HG03280 (cell line): ENCODE measurements around the gene CHST3.
"Not testable (repeated sequence)": the region's sequence is repeated elsewhere in the genome, so short reads cannot be mapped to it uniquely, and the experiment has no call there.

ENCODE experiments used
- ATAC-seq: cut with Tn5 transposase; IDR thresholded peaks from one replicate; pipeline ENCODE4 v1.9.1; 2021; ENCODE audit warnings: mild to moderate bottlenecking, moderate library complexity; ENCODE audit not compliant: unreplicated experiment

The CHST3 gene

DNA sequence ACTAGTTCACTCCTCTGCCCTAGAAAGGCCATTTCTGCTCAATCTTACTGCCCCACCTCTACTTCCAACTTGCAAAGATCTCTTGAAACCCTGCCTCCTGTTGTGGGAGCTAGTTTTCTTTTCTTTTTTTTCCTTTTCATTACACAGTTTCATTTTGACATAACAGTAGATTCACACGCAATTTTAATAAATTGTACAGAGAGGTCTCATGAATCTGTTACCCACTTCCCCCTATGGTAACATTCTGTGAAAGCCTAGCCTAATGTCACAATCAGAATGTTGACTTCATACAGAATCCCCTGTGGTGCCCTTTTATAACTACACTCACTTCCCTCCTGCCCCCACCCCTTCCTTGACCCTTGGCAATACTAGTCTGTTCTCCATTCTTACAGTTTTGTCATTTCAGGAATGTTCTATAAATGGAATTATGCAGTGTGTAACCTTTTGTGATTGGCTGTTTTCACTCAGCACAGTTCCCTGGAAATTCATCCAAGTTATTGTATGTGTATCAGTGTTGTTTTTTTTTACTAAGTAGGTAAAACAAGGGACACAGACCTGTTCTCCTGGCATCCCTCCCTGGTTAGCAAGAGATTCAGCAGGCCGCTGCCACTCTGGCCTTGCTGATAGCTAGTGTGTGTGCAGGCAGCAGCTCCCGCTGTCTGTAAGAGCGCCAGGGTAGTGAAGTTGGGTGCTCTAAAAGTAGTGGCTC lies 21.5 kb downstream of the CHST3 start:
- ATAC-seq: no peak

DNA sequence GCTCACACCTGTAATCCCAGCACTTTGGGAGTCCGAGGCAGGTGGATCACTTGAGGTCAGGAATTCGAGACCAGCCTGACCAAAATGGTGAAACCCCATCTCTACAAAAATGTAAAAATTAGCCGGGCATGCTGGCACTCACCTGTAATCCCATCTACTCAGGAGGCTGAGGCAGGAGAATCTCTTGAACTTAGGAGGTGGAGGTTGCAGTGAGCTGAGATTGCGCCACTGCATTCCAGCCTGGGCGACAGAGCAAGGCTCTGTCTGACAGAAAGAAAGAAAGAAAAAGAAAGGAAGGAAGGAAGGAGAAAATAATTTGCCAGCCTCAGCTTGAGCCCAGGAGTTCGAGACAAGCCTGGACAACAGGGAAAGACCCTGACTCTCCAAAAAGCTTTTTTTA lies 24.7 kb downstream of the CHST3 start:
- not testable (repeated sequence) for ATAC-seq

DNA sequence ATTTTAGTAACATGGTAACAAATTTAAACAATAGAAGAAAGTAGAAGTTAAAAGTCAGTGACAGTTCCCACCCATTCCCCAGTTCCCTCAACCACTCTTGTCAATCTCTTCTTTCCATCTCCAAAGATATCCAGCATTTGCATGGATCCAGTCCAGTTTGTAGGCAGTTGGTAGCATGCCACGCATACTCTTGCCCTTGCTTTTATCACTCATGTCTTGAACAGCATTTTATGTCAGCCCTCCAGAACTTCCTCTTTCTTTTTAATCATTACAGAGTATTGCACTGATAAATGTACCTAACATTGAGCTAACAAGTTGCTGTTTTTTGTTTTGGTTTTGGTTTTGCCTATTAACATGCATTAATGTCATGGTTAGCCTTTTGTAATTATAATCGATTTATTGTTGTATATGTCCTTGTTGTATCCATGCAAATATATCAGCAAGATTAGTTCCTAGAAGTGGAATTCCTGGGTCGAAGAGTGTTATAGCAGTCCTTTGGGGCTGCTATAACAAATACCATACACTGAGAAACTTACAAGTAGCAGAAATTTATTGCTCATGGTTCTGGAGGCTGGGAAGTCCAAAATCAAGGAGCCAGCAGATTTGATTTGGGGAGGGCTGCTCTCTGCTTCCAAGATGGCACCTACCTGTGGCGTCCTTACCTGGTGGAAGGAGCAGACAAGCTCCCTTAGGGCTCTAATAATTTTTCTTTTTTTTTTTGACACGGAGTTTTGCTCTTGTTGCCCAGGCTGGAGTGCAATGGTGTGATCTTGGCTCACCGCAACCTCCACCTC lies 25.7 kb downstream of the CHST3 start:
- no peak for ATAC-seq

DNA sequence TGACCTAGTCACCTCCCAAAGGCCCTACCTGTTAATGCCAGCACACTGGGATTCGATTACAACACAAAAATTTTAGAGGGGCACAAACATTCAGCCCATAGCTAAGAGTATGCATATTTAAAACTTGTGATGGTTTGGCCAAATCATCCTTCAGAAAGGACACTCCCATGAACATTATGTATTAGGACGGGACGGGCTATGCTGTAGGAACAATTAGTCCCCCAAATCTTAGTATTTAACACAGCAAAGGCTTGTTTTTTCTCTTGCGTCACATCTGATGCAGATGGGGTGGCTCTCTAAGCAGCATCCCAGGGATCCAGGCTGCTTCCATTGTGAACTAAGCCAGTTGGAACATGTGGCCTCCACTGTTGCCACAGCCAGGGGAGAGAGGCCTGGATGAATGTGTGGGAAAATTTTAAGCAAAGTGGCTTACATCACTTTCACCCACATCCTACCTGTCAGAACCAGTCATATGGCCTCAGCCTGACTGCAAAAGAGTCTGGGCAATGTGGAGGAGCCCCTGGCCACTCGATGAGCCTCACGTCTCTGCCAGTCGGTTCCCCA lies 26.6 kb downstream of the CHST3 start:
- ATAC-seq: no peak

DNA sequence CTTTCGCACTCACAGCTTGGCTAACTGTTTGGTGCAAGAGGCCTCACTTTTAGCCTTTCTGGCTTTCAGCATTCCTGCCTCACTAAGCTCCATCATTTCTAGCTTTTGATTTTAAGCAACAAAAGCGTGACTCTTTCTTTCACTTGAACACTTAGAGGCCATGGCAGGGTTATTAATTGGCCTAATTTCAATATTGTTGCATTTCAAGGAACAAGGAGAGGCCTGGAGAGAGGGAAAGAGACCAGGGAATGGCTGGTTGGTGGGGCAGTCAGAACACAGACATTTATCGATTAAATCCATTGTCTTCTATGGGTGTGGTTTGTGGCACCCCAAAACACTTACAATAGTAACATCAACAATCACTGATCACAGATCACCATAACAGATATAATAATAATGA lies 31.3 kb downstream of the CHST3 start:
- ATAC-seq: no peak

DNA sequence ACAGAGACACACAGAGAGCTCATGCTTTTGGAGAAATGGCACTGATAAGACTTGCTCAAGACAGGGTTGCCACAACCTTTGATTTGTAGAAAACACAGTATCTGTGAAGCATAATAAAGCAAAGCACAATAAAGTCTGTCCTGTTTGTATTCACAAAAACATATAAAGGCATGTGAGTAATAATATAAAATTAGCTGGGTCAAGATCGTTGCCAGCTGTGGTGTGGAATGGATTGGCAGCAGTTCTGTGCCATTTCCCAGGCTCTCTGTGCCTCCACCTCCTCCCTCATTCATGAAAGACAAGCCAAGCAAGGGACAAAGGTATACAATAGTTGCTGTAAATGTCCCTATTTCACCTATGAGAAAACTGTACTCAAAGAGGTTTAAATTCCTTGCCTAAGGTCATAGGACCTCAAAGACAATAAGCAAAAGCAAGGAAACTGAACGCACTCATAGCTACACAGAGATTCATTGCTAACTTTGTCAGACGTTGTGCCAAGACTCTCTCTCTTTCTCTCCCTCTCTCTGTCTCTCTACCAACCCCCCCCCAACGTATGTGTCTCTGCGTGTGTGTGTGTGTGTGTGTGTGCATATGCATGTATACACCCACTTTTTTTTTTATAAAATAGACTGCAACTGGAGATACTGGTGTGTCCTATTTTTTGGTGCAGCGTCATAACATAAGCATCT lies 31.8 kb downstream of the CHST3 start:
- no peak for ATAC-seq

- ATAC-seq: no peak
Observed at GRCh38 chr10:71996592-71997371, 32.6 kb downstream of the CHST3 start.

DNA sequence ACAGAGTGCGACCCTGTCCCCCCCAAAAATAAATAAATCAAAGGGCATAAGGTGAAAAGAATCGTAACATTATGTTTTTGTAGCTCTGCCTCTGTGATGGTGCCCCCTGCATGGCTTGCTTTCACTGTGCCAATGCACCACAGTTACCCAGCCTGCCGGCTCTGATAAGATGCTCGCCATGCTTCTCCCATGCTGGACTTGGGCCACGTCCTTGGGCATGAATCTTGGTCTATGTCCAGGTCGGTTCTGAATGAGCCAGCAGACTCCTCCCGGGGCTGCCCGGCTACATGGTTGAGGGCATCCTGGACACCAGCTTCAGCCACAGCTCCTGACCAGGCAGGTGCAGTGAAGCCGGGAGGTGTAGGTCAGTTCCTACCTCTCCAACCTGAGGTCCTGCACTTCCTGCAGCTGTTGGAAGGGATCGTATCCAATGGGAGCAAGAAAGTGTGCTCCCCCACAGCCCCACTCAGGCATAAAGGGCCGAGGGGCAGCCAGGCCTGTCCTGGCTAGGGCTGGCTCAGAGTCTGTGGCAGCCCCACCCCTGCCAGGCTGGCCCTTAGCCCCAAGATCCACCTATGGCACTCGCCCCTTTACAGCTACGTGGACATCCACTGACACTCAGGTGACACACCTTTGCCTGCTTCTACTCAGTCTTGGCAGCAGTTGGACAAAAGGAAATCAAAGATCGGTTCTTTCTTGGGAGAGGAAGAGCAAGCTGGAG lies 34.1 kb downstream of the CHST3 start:
- no peak for ATAC-seq

GRCh38 chr10:71998840-71999194 lies 34.6 kb downstream of the CHST3 start:
- no peak for ATAC-seq

DNA sequence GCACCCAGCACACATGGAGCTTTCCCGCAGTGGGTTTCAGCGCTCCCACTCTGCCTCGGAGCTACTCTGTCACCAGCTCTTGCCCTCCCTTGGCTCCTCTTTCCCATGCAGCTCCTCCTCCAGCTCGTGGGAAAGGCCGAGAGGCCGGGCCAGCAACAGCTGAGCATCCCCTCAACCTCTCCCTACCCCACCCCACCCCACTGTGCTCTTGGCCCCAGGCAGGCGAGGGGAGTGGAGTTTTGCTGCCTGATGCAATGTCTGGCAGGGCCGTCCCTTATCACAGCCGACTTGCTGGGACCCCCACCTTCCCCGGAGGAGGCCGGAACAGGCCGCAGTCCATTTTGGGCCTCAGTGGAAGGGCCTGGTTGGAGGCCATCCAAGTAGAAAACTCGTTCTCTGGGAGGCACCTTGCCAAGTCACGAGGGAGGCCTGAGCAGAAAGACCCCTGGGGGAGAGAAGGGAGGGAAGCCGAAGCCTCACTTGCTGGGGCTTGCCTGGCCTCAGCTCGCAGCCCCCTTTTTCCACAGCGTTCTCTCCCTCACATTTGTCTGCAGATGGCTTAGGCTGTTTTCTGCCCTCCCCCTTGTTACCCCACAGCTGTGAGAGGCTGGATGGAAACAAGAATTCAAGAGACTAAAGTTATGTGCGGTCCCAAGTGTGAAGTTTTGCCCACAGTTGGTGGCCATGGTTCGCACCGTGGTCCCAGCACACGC lies 35.3 kb downstream of the CHST3 start:
- ATAC-seq: no peak

GRCh38 chr10:72000073-72001032 lies 36.2 kb downstream of the CHST3 start:
- ATAC-seq: no peak

- no peak for ATAC-seq
Observed at GRCh38 chr10:72001033-72001395, 36.8 kb downstream of the CHST3 start.

DNA sequence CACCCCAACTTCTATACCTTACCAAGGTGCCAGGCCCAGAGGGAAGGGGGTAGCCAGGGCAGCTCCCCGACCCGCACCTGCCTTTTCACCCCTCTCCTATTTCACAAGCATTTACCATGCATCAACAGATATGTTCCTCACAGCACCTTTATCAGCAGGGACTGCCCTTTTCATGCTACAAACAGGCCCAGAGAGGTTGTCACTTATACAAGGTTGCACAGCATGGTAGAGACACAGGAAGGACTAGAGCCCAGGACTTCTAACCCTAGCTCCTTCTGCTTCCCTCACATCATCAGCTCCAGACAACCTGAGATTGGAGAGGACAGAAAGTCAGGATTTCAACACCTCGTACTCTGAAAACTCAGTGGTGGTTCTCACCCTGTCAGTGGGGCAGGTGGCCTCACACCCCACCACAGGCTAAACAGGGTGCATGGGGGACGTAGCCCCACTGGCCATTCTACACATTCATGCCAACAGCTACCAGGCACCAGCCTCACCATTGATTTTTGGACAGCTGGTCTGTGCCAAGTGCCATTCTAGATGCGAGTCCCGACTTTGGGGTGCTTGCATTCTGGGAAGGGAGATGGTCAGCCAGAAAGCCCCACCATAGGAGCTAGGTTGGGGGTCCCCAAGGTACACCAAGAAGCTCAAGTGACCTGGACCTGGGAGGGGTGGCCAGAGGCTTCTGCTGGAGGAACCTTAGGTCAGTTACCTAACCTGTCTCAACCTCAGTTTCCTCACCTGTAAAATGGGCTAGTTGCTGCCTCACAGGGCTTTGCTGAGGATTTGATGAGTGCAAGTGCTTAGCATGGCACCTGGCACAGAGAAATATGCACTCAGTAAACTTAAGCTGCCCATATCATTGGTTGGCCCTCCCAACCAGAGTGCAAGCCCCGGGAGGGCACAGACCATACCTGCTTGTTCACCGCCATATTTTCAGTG lies 38.4 kb downstream of the CHST3 start:
- ATAC-seq: no peak

- ATAC-seq: no peak
Observed at GRCh38 chr10:72006026-72006425, 41.8 kb downstream of the CHST3 start.

DNA sequence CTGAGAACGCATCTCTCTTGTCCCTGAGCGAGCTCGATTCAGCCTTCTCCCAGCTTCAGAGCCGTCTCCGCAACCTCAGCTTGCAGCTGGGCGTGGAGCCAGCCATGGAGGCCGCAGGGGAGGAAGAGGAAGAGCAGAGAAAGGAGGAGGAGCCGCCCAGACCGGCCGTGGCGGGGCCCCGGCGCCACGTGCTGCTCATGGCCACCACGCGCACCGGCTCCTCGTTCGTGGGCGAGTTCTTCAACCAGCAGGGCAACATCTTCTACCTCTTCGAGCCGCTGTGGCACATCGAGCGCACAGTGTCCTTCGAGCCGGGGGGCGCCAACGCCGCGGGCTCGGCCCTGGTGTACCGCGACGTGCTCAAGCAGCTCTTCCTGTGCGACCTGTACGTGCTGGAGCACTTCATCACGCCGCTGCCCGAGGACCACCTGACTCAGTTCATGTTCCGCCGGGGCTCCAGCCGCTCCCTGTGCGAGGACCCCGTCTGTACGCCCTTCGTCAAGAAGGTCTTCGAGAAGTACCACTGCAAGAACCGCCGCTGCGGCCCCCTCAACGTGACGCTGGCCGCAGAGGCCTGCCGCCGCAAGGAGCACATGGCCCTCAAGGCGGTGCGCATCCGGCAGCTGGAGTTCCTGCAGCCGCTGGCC lies 43.2 kb downstream of the CHST3 start:
- ATAC-seq: no peak

DNA sequence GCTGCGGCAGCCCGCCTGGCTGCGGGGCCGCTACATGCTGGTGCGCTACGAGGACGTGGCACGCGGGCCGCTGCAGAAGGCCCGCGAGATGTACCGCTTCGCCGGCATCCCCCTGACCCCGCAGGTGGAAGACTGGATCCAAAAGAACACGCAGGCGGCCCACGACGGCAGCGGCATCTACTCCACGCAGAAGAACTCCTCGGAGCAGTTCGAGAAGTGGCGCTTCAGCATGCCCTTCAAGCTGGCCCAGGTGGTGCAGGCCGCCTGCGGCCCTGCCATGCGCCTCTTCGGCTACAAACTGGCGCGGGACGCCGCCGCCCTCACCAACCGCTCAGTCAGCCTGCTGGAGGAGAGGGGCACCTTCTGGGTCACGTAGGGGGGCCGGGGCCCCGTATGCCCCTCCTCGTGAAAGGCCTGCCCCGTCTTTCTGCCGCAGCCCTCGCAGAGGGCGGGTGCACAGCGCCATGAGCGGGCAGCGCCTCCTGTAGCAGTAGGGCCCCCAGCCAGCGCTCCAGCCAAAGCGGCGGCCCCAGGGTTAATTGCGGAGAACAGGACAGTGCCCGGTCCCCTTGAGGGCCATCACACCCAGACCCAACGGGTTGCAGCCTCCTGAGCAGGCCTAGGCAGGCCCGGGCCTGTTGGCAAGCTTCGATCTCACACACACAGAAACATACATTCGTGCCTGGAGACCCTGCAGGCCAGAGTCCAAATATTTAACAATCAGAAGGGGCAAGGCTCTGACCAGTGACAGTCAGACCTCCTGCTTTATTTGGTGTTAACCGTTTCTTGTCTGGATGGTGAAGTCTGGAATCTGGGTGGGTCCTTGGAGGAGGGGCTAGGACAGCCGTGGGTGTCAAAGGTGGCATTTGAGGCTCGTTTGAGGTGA lies 44.1 kb downstream of the CHST3 start:
- ATAC-seq: no peak
